NCI-H1436 (cell line): Measurements from ENCODE around the gene IL15.
"Not testable (repeated sequence)": the region's sequence is repeated elsewhere in the genome, so short reads cannot be mapped to it uniquely, and the experiment has no call there.

ENCODE experiments used
- DNase-seq: peaks from one replicate; lab custom pipeline; 2025; lab: John Stamatoyannopoulos, UW

The IL15 gene

DNA sequence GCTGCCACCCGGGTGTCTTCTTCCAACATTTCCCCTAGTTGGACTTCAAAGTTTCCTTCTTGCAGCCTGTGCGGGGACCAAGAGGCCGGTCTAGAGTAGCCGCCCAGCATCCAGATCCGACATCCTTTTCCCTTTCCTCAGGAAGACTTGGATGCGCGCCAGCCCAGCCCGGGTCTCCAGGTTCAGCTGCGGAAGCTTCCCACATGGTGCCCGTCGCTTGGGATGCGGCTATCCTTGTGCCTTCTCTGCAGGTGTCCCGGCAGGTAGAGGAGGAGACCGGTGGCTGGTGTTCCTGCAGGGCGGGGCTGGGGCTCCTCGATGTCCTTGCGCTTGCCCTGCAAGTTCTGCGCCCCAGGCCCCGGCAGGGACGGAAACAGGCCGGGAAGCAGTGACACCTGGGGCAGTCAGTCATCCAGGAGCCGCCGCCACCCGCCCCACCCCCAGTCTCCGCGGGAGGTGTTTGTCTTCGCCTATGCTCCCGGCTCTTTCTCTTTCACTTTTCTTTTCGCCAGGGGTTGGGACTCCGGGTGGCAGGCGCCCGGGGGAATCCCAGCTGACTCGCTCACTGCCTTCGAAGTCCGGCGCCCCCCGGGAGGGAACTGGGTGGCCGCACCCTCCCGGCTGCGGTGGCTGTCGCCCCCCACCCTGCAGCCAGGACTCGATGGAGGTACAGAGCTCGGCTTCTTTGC lies at the start of gene IL15:
TSS of gene IL15 (plus strand) at position 502 of the 689 bp plus-strand sequence. CDS start 82,882 bp downstream, outside the sequence.
- no peak for DNase-seq

DNA sequence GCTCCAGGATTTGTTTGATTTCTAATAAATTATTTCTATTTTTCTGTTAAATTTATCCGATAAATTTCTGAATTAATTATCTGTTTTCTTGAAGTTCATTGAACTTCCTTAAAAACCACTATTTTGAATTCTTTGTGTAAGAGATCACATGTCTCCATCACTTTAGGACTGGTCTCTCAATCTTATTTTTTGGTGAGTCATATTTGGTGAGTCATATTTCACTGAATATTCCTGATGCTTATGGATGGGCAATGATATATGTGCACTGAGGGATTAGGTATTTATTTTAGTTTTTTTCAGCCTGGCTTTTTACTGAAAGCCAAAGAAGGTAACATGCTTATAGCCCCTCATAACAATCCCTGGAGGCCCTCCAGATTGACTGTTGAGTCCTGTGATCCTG lies 48.5 kb upstream of the IL15 start:
- DNase-seq: no peak

DNA sequence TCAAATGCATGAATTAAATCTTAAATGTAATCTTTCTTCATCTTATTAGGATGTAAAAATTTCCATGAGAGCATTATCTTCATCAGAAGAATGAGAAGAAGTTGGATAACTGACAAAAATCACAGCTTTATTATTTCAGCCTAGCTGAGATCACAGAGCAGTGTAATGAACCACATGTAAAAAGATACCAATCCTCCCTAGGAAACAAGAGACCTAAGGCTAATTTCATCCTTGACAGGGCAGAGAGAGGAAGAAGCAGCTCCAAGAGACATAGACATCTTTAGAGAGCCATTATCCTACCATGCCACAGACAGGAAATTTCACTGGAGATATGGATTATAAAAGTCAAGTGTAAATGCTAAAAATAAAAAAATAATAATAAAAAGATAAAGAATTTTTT lies 40.9 kb upstream of the IL15 start:
- DNase-seq: no peak

GRCh38 chr4:141599853-141600252 lies 36.5 kb upstream of the IL15 start:
- DNase-seq: no peak

GRCh38 chr4:141604683-141605082 lies 31.7 kb upstream of the IL15 start:
- DNase-seq: not testable (repeated sequence)

- no peak for DNase-seq
These were observed 30.9 kb upstream of the IL15 start for GRCh38 chr4:141605425-141605856.

- no peak for DNase-seq
These were observed 27.1 kb upstream of the IL15 start for GRCh38 chr4:141609243-141609642.

DNA sequence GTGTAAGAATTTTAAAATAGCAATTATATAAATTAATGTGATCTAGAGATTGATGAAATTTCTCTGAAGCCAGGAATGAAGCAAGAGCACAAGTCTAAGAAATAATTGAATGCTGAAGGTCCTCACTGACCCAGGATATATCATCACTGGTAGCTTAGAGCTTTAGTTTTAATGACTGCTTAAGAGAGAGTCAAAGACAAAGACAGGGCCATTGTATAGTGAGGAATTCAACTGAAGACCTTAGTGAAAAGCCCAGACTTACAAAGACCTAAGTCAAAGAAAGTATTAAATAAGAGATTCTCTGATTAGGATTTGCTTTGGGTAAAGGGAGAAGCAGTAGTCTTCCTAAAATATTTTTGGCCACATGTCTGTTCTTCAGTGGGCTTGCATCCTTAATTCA lies 26.0 kb upstream of the IL15 start:
- no peak for DNase-seq

DNA sequence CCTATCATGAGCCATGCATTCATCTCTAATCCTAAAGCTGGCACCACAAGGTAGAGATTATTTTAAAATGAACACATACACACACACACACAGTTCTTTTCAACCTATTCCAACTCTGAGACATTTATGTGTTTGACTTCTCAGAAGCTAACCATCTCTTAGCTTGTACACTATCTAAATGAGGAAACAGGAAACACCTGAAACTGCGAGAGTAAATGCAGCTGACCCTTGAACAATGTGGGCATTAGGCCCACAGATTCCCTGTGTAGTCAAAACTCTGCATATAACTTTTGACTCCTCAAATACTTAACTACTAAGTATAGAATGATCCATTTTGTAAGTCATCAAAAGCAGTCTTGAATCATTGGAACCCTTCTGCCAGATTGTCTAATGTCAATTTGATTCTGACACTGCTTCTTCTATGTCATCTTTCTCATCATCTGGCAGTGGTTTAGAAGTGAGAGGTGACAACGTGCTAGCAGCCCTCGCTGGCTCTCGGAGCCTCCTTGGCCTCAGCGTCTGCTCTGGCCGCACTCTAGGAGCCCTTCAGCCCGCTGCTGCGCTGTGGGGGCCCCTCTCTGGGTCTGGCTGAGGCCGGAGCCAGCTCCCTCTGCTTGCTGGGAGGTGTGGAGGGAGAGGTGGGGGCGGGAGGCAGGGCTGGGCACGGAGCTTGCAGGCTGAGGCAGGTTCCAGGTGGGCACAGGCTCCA lies 21.4 kb upstream of the IL15 start:
- DNase-seq: no peak

- DNase-seq: not testable (repeated sequence)
These were observed 20.8 kb upstream of the IL15 start for GRCh38 chr4:141615587-141615918.

DNA sequence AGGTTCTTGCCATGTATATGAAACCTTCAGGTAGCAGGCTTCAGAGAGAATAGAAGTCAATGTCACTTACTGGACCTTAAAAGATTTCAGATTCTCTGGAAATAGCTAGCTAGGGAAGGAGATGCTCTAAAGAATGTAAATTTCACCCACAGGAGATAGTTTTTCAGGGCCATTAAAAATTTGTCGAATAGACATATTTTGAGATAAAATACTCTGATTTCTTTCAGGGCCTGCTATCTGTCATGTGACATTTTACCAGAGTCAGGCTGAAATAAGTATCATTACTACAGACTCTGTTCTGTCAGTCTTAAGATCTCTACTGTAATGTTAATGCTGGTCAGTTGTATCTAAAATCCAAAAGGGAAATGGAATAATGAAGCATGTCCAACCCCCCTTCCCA lies 15.7 kb upstream of the IL15 start:
- DNase-seq: no peak

- no peak for DNase-seq
These were observed 11.4 kb upstream of the IL15 start for GRCh38 chr4:141625023-141625422.

DNA sequence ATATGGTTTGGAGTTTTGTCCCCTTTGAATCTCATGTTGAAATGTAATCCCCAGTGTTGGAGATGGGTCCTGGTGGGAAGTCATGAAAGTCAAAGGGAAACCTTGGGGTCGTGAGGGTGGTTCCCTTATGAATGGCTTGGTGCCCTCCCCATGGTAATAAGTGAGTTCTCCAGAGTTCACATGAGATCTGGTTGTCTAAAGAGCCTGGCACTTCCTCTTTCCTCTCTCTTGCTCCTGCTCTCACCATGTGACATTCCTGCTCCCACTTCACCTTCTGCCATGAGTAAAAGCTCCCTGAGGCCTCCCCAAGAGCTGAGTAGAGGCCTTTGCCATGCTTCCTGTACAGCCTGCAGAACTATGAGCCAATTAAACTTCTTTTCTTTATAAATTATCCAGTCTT lies 5.5 kb upstream of the IL15 start:
- DNase-seq: no peak

- DNase-seq: no peak
These were observed 674 bp upstream of the IL15 start for GRCh38 chr4:141635736-141636081.

DNA sequence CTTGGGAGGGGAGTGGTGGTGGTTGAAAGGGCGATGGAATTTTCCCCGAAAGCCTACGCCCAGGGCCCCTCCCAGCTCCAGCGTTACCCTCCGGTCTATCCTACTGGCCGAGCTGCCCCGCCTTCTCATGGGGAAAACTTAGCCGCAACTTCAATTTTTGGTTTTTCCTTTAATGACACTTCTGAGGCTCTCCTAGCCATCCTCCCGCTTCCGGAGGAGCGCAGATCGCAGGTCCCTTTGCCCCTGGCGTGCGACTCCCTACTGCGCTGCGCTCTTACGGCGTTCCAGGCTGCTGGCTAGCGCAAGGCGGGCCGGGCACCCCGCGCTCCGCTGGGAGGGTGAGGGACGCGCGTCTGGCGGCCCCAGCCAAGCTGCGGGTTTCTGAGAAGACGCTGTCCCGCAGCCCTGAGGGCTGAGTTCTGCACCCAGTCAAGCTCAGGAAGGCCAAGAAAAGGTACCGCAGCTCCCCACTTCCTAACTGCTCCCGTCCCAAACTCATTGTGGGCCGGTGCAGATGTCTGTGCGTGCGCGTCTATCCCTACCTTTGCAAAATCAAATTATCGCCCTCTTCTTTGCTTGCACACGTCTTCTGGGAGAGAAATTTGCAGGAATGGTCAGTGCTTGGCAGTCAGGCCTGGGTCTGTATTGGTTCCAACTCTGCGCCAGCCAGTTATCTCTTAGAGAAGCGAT lies 533 bp downstream of the IL15 start:
- no peak for DNase-seq

- no peak for DNase-seq
These were observed 1.2 kb downstream of the IL15 start for GRCh38 chr4:141637565-141637964.

GRCh38 chr4:141638230-141638629 lies 1.8 kb downstream of the IL15 start:
- DNase-seq: no peak

DNA sequence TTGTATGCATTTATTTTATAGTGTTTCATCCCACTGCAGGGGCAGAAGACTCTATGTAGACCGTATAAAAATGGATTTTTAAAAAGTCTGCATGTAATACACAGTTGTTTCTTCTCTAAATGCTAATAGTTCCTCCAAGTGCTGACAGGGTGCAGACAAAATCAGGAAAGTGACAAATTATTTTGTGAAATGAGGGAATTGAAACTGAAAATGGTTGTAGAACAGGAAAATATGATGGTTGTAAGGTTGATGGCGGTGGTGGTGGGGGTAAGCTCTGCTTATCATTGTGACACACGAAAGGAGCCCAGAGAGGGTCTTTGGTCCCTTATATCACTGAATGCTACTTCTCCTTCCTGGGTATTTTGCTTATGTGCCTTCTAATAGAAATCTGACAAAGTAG lies 4.3 kb downstream of the IL15 start:
- no peak for DNase-seq

DNA sequence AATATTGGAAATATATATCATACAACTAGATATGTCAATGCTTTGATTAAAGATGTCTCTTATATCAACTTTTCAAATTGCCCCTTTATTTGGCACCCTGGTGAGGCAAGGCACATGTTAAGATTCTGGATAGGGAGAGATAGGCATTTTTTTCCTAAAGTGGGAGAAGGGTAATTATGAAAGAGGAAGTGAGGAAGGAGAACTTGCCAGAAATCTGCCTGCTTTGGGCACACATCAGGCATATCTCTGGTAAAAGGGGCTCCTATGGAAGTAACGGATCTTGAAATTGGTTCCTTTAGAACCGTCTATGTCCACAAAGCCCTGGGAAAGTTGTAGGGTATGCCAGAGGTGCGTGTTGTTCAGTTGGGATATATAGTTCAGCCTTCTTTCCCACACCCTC lies 5.7 kb downstream of the IL15 start:
- no peak for DNase-seq

GRCh38 chr4:141642711-141643110 lies 6.3 kb downstream of the IL15 start:
- DNase-seq: no peak

DNA sequence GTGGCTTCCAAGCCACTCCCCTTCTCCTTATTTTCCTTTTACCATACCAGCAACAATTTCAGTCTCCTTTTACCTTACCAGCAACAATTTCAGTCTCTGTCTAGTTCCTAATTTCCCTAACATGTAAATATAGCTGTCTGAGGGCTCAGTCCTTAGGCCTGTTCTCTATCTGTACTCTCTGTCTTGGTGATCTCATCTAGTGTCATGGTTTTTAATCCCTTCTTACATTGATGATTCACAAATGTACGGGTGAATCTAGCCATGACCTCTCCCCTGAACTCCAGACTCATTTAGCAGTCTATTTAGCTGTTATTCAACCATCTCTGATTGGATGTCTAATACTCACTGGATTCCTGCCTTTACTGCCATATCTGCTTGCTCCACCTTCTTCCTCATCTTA lies 7.2 kb downstream of the IL15 start:
- DNase-seq: no peak

- DNase-seq: no peak
These were observed 9.4 kb downstream of the IL15 start for GRCh38 chr4:141645611-141646340.

- DNase-seq: no peak
These were observed 10.6 kb downstream of the IL15 start for GRCh38 chr4:141646969-141647368.
